Stimulated activated CD4-positive, alpha-beta T cell treated with anti-CD3 and anti-CD28 coated beads, TNF-alpha, amount 100 ng/mL, for 4 hours (primary cell): ENCODE data around the gene PARK7.

Experiments
- DNase-seq, 3 experiments: peaks; one replicate each; pipeline ENCODE4 v3.0.0-alpha.2; 2020; ENCODE audit warnings: low read depth in 3 of 3

PARK7 gene

GRCh38 chr1:8010080-8010664 is 48.7 kb downstream of the PARK7 start:
- no peak for DNase-seq

DNA sequence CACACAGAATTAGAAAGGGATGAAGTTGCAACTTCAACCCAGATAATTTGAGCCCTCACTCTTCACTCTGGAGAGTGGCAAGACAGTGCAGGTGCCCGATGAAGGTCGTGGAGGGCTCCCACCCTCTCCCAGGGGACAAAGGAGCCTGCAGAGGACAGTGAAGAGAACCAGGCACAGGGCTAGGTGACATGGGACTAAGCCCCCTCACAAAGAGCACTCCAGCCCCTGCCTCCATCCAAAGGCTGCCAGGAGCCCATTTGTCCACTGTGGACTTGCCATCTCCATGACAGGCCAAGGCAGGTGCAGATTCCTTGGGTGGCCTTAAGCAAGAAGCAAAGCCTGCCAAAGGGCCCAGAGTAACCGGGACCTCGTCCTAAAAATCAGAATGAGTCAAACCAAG is 49.5 kb downstream of the PARK7 start:
- no peak for DNase-seq

DNA sequence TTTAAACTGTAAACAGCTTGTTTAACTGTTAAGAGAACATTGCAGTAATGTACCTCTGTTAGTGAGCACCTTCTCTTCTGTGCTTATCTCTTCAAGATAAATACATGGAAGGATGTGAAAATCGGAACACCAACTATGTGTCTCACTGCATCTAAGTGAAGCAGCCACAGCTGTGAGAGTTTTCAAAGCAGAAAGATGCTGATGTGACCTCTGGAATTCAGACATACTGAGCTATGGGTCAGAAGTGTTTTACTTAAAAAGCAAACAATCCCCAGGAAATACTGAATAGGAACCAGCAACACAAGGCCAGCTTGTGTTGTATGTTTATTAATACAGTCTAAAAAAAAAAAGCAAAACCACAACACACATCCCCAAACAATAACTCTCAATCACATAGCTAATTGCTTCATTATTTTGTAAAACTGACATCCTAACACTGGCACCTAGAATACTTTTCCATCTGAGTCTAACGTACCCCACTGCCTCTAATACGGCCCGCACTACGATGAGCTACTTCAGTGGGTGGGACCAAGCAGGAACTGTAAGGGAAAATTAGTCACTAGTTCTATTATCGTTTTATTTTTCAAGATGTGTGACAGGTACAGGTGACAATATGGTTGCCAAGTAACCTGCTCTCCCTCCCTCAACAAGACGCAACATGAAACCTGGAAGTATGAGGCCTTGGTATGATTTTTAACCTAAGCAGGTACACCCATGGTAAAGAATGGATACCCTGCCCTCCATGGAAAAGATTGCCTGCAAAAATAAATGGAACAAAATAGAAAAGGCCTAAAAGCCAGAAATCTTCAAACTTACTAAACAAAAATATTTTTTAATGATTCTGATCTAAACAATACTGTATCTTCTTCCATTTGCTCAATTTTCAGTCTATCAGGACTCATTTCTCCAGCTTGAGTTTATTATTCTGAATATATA is 50.7 kb downstream of the PARK7 start:
- no peak for DNase-seq

DNA sequence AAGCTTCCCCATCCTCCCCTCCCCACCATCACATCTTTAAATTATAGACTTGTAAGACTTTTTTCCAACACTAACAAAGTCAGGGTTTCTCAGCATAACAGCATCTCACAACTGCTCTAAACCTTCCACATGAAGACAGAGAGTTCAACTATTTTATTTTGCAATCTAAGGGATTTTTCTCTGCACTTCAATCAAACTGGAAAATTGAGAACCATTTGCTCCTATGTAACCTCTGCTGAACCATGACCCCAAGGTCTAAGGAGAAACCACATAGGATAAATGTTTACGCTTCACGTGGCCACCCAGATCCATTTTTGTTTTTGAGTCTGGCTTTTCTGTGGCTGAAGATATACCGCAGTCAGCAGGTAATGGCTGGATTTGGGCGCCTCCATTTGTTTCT is 51.4 kb downstream of the PARK7 start:
- no peak for DNase-seq

DNA sequence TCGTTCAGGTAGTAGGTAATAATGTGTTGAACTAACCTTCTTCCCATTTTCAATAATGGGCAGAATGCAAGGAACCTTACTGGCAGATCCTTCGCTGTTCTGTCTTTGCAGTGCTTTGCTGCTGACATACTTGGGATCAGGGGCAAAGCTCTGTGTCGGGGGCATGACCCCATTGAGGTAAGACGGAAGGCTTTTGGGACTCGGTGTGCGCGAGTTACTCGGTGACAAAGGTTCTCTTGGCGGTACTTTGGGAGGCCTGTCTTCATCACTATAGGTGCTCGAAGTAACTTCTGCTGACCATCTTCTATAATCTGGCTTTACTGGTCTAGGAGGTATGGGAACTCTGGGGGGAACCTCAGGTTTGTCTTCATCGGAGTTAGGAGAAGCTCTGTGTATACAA is 51.9 kb downstream of the PARK7 start:
- no peak for DNase-seq

- DNase-seq = no peak
Measured at GRCh38 chr1:8013800-8014199, 52.3 kb downstream of the PARK7 start.

GRCh38 chr1:8014381-8014988 is 53.0 kb downstream of the PARK7 start:
- no peak for DNase-seq

DNA sequence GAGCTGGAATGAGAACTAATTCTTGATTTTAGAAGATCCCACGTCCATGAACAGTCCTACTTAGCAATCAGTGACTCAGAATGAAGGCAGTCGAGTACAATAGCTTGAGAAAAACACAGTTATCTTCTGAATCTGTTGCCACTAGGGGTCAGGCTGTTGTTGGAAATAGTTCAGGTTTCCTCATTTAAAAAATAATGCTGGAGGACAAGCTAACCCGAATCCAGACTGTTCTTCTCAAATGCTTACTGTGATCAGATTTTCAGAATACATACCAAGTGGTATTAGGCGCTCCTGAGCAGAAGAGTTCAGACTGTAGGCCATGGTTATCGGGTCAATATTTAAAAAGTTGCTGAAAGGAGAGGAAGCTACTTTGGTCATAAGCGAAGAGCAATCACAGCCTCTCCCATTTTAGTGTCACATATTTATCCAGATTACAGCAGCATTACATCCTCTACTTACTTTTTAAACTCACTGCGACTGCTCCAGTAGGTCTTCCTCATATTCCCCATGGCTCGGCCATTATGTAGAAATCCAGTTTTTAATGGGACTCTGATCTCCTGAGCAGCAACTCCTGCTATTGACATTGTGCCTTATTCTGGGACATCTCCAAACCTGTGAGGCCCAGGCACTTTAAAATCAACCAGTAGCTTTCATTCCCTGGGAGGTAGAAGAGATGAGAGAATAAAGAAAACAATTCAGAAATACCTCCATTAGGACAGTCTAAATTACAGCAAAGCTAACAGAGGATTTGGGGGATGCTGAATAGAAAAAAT is 53.7 kb downstream of the PARK7 start:
- DNase-seq = no peak

DNA sequence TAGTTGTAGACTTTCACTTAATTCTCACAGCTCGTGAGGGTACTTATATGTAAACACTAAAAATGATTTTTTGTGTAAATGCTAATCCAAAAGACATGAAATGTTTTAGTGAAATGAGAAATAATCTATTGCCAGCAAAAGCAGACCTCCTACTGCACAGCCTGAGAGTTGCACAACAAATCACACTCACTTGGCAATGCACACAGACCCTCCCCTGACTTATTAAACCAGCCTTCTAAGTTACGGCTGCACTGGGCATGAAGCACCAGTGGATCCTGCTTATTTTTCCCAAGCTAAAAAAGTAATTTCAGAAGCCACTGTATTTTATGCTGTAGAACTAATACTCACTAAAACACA is 54.3 kb downstream of the PARK7 start:
- DNase-seq = no peak

DNA sequence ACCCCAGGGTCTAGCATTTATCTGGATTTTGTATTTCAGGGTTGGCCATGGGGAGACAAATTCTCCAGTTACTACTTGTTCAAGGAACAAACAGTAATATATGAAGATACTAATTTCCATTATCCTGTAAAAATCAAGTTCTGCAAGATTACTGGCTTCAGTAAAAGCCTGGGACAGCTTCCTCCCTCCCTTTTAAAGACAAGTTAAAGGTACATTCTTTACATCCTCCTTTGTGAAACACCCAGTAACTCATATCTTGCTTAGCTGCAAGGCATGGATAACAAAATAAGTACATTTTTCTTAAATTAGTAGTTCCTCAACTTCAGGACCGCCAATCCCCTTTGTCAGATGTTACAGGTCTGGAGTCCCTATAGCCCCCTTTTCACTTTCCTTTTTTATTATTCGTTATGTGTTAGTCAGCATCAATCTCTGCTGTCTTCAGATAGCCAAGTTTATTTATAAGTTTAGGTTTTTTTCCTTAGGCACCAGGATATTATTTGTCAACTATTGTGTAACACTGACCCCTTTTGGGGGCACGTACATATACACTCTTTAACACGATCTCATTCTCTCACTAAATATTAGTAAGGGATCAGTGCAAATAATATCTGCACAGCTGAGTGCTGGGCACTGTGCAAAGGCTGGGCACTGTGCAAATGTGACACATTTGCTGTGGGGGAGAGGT is 54.8 kb downstream of the PARK7 start:
- DNase-seq = no peak

DNA sequence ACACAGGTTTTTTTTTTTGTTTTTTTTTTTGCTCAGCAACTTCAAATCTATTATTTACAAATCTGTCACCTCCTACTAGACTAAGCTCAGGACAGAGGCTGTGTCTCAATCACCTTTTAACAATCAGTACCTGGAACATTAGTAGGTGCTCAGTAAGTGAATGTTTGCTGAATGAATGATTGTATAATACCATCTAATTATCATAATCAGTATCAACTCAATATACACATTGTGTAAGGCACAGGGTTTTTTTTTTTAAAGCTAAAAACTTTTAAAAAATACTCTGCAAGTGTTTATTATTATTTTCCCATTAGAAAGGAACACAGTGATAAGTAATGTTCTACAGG is 55.4 kb downstream of the PARK7 start:
- DNase-seq = no peak

GRCh38 chr1:8017495-8018197 is 56.1 kb downstream of the PARK7 start:
- DNase-seq = no peak

DNA sequence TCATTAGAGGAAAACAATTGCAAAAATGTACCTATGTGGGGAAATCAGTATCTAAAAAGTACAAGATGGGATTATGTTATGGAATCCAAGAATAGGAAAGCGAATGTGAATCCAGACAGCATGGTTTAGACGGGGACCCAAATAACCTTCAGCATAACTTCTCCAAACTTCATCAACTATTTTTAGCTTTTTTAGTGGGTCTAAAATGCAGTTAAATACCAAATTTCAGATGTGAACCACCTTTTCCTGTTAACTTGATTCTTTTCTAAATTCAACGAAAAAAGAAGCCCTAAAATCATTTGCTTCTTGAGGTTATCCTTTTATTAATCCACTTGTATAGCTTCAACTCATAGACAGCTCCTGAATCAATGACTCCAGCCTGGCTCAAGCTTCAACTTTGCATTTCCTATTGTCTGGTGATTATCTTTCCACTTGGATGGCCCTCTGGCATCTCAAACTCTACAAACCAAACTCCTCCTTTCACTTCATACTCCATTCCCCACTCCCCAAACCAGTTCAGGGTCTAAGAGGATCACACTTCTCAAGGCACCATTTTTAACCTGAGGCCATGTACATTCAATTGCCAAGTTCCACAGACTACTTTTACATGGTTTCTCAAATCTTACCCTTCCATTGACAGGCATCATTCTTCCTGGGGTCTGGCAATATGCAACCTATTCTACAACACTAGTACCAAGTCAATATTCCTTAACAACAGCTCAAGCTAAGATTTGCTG is 57.1 kb downstream of the PARK7 start:
- DNase-seq = no peak

DNA sequence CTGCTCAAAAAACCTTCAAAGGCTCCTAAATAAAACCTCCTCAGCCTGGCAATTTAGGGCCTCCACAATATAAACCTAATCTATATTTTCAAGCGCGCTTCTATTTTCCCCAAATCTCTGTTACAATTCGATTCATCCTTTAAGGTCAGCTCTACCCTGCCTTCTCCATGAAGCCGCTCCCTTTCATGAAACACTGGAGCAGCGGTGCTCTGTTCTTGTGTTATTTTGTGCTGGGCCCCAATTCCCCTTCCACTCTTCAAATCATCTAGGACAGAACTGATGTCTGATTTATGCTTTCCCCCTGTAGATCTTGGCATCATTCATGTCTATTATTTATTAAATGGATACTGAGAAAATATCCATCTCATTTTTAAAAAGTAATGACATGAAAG is 57.7 kb downstream of the PARK7 start:
- DNase-seq = no peak

DNA sequence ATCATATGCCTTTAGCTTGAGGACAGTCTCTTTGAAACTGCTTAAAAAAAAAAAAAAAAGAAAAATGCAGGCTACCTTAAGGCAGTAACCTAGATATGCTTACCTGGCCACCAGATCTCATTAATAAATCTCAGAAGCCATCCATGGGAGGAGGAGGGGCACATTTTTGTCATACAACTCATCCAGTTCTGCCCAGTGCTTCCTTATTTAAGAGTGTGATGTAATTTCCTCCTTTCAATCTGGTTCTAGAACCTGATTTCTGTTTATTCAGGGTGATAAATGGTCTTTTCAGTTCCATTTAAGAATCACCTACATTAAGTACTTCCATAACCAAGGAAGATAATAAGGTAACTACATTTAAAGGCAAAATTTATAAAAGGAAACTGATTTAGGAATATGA is 58.5 kb downstream of the PARK7 start:
- no peak for DNase-seq

DNA sequence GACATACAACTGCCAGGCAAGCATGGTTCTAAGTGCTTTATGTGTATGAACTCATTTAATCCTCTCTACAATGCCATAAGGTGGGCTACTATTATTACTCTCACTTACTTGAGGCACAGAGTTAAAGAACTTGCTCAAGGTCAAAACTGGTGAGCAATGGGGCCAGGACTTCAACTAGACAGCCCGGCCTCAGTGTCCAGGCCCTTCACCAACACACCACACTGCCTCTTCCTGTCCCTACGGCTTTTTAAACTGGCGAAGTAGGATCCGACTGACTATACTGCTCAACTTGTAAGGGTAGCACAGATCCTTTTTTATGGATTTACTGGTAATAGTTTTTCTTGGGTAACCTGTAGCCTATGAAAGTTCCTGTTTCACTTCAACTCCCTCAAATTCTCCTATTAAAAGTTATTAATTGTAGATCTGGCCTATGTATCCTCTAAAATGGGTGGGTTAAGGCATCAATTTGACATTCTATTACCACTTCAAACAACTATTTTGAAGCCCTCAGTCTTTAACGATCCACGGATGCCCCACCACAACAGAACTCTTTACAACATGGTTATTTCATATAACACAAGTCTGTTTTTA is 60.3 kb downstream of the PARK7 start:
- DNase-seq = no peak

- no peak for DNase-seq
Measured at GRCh38 chr1:8022395-8023286, 61.1 kb downstream of the PARK7 start.

DNA sequence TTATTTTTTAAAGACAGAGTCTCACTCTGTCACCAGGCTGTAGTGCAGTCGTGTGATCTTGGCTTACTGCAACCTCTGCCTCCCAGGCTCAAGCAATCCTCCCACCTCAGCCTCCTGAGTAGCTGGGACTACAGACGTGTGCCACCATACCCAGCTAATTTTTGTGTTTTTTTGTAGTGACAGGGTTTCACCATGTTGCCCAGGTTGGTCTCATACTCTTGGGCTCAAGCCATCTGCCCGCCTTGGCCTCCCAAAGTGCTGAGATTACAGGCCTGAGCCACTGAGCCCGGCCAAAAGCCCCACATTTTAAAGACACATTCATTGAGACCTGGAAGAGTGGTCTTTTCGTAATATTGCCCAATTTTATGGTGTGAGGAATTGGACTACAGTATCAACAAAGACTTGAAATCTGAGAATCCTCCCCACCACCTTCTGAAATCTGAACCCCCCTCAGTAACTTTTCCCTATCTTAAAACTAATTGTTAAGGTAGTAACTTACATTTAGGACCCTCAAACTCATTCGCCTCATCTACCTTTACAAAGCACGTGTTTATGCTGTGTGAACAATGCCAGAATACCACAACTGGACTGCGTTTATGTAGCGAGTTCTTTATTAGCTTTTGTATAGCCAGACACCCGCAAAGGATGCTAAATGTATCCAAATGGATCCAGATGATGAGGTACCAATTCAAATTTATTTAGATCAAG is 61.9 kb downstream of the PARK7 start:
- DNase-seq = no peak

GRCh38 chr1:8023995-8024313 is 62.4 kb downstream of the PARK7 start:
- no peak for DNase-seq
